Adipose tissue (tissue), 3 donors: Measurements from ENCODE around the gene SPATA31D3. TPM values are rescaled to one million over a fixed set of nuclear protein-coding genes. Genes with fewer than 3 reads are reported as not detected.
"Not testable (repeated sequence)": the region's sequence is repeated elsewhere in the genome, so short reads cannot be mapped to it uniquely, and the experiment has no call there.

Experiments
- H3K27ac ChIP-seq: one replicate; pipeline ENCODE4 v1.5.1; 2013; ENCODE audit warnings: low read depth, low read length
- WGBS, 3 donors: extraction: QIAGEN DNeasy Blood & Tissue Kit; methylation state at CpG; one replicate each; pipeline ENCODE4 v1.1.7; 2013; 5-methylcytosine and 5-hydroxymethylcytosine counted together
- polyA plus RNA-seq, 3 donors: library from polyadenylated mRNA; stranded (reverse); fragments of 200-250 nt; gene quantifications; one replicate each; pipeline ENCODE4 v1.2.3, GENCODE V29; 2013
- donor health status: healthy with polysubstance abuse.
- donor health status: Bipolar disorder and iron deficiency.
- donor health status: healthy.

Gene SPATA31D3
- polyA plus RNA-seq, 3 donors: not detected

DNA sequence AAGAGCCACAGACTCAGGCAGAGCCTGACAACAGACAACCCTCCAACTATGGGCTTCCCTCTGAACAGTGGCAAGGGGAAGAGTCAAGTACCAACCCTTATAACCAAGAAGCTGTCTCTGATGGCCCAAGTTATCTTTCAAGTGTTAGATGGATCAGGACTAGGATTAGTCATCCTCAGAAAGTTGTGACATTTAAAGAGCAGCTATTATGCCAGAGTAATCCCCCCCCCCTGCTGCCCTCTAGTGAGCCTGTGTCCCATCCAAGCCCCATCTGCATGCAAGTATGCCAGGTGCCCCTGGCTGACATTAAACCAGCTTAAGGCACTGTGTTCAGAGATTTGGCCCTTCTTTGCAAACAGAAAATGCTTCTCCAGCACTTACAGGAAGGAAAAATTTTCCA is 28.4 kb downstream of the SPATA31D3 start:
- H3K27ac ChIP-seq: no peak overlapping the region

GRCh38 chr9:81974764-81975163 is 31.5 kb downstream of the SPATA31D3 start:
- H3K27ac ChIP-seq: no peak overlapping the region
- 71 to 89% (median 83%) methylated on average over 5 of the region's 5 CpGs for WGBS, 3 donors

GRCh38 chr9:81976351-81976750 is 33.1 kb downstream of the SPATA31D3 start:
- WGBS, 3 donors: 91 to 96% (median 93%) methylated on average over 11 of the region's 11 CpGs
- no peak overlapping the region for H3K27ac ChIP-seq

DNA sequence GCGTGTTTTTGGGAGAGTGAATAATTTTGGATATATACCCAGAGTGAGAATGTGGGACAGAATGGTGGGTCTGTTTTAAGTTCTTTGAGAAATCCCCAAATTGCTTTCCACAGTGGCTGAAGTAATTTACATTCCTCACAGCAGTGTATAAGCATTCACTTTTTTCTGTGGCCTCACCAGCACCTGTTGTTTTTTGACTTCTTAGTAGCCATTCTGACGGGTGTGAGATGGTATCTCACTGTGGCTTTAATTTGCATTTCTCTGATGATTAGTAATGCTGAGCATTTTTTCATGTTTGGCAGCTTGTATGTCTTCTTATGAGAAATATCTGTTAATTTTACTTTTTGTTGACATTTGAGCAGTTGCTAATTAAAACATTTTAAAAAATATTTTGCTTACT is 35.9 kb downstream of the SPATA31D3 start:
- no peak overlapping the region for H3K27ac ChIP-seq
- whole genome bisulfite sequencing, 3 donors: 69 to 86% (median 85%) methylated on average over 2 of the region's 2 CpGs

GRCh38 chr9:81980568-81980967 is 37.3 kb downstream of the SPATA31D3 start:
- no peak overlapping the region for H3K27ac ChIP-seq

DNA sequence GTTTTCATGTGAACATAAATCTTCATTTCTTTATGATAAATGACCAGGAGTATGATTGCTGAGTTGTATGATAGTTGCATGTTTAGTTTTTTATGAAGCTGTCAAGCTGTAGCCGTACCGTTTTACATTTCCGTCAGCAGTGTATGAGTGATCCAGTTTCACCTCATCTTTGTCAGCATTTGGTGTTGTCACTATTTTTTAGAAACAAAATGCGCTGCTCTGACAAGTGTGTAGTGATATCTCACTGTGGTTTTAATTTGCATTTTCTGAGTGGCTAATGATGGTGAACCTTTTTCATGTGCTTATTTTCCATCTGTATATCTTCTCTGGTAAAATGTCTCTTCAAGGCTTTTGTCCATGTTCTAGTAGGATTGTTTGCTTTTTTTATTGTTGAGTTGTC is 38.6 kb downstream of the SPATA31D3 start:
- H3K27ac ChIP-seq: no peak overlapping the region
- 88 to 96% (median 96%) methylated on average over 4 of the region's 4 CpGs for WGBS, 3 donors

DNA sequence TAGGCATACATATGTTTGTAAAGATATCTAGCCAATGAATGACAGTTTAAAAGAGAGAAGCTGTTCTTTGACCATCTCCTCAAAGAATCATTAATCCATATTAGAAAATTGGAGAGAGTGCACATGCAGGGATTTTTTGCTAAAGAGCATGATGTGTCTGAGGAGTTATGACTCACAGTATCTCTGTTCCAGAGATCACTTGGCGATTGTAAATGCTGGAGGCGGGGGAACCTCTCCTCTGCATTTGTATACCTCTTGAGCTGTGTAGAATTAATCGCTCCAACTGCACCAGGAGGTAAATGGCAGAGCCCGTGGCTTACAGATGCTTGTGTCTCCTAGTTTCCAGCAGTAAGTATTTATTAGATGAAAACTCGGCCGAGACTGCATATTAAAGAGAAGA is 41.6 kb downstream of the SPATA31D3 start:
- H3K27ac ChIP-seq: no peak overlapping the region
- 67 to 85% (median 79%) methylated on average over 6 of the region's 6 CpGs for WGBS, 3 donors

DNA sequence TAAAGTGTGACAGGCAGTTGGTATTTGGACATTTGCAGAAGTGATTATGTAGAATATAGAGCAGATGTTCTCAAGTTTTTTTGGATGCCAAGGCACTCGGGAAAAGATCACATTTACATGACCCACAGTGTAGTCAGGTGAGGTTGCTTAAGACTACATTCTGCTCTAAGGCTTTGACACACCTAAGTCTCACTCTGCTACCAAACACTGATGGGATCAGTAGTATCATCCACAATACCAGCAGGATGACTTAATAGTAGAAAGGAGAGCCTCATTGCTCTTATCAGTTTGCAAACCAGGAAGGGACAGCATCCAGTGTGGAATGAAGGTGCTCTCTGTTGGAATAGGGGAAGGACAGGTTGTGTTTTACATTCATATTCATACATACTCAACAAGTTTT is 42.8 kb downstream of the SPATA31D3 start:
- 65 to 83% (median 75%) methylated on average over 1 of the region's 1 CpG for WGBS, 3 donors
- no peak overlapping the region for H3K27ac ChIP-seq

DNA sequence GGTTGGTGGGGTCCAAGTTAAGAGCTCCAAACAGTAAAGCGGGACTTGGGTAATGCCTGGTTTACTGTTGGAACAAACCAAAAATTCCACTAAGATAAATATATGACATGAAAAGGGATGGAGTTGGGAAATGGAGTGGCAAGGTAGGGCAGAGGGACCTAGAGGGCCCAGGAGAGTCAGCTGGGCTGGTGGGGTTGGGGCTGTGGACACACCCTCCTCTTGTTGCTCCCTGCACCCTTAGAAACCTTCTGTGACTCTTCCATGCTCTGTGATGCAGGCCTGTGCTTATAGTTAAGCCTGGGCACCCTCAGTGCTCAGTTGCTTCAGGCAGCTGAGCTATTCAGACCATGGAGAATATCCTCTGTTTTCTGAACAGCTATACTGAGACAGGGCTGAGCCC is 45.2 kb downstream of the SPATA31D3 start, which contains the start of gene SPATA31D1:
Gene SPATA31D1, plus strand, starts transcription at position 301 of the 400 bp plus-strand sequence. Its CDS starts 47 bp downstream, at position 348.
- WGBS, 3 donors: 95 to 100% (median 97%) methylated on average over 1 of the region's 1 CpG
- not testable (repeated sequence) for H3K27ac ChIP-seq

DNA sequence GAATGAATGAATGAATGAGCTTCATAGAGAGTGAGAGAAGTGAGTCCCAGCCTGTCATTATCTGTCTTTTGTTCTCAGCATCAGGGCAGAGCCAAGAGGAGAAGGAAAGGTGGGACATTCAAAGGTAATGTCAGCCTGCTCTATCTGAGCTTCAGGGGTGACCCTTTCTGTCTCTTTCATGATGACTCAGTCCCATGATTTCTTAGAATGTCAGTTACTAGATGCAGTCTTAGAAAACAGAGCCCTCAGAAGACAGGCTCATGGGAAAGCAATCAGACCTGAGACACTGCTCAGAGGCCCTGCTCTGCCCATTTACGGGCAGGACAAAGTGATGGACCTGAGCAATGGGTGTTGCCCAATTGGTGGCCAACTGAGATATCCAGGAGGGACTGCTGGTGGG is 46.4 kb downstream of the SPATA31D3 start:
- WGBS, 3 donors: 91 to 95% (median 92%) methylated on average over 1 of the region's 1 CpG
- H3K27ac ChIP-seq: no peak overlapping the region

GRCh38 chr9:81993656-81994055 is 50.4 kb downstream of the SPATA31D3 start:
- no peak overlapping the region for H3K27ac ChIP-seq
- WGBS, 3 donors: 84 to 98% (median 96%) methylated on average over 5 of the region's 5 CpGs

Other genes with a start within 250 kb of the SPATA31D3 start
- gene SPATA31D4, start 15.1 kb upstream of the SPATA31D3 start, polyA plus RNA-seq: not detected
- gene SPATA31D1, start 45.3 kb downstream of the SPATA31D3 start, polyA plus RNA-seq: not detected